Esophagus squamous epithelium (tissue), 5 donors: ENCODE measurements around the gene KMT2A. TPM values are rescaled to one million over a fixed set of nuclear protein-coding genes. Genes with fewer than 3 reads are reported as not detected.
A peak's percentile ranks its signal among the peaks of the same experiment; 100 is the strongest.
"Not testable (repeated sequence)": the region's sequence is repeated elsewhere in the genome, so short reads cannot be mapped to it uniquely, and the experiment has no call there.

ENCODE experiments used
- DNase-seq: peaks from one replicate; lab custom pipeline; 2025; lab: John Stamatoyannopoulos, UW
- H3K27ac ChIP-seq, 4 donors: fragments of 200-600 bp; sonication (generic); one replicate each; pipeline ENCODE4 v1.5.1; 2016 to 2019; ENCODE audit warnings: mild to moderate bottlenecking in 1 of 4
- H3K27me3 ChIP-seq, 4 donors: fragments of 200-600 bp; sonication (generic); 1 replicate in 3 of 4; 2 replicates in 1 of 4; pipeline versions ENCODE4 v1.5.1 to v1.6.0; 2017 to 2021; ENCODE audit warnings: antibody characterized with exemption in 1 of 4
- H3K36me3 ChIP-seq, 3 donors: fragments of 200-600 bp; sonication (generic); one replicate each; pipeline ENCODE4 v1.5.1; 2016 to 2019
- H3K4me1 ChIP-seq, 3 donors: fragments of 200-600 bp; sonication (generic); one replicate each; pipeline ENCODE4 v1.5.1; 2017 to 2019
- H3K4me3 ChIP-seq, 4 donors: fragments of 200-600 bp; sonication (generic); 1 replicate in 3 of 4; 2 replicates in 1 of 4; pipeline ENCODE4 v1.5.1; 2016 to 2019; ENCODE audit warnings: mild to moderate bottlenecking in 2 of 4, moderate library complexity in 1 of 4
- H3K9me3 ChIP-seq, 3 donors: fragments of 200-600 bp; sonication (generic); one replicate each; pipeline ENCODE4 v1.5.1; 2016 to 2019
- CTCF ChIP-seq, 6 experiments: fragments of 450-650 bp in 4 of 6; fragments of 200-600 bp in 2 of 6; sonication (generic) in 2 of 6; IDR thresholded peaks; one replicate each; pipeline ENCODE4 v1.5.1; 2016 to 2019; ENCODE audit warnings: antibody characterized with exemption in 6 of 6, mild to moderate bottlenecking in 4 of 6, moderate library complexity in 4 of 6
- POLR2A ChIP-seq, 4 donors: fragments of 450-650 bp; IDR thresholded peaks; one replicate each; pipeline ENCODE4 v1.6.1; 2017; ENCODE audit warnings: antibody characterized with exemption in 4 of 4, mild to moderate bottlenecking in 4 of 4, moderate library complexity in 3 of 4
- WGBS, 2 donors: methylation state at CpG; one replicate each; pipeline ENCODE4 v1.1.5; 2018; 5-methylcytosine and 5-hydroxymethylcytosine counted together
- intact Hi-C: fragments of 100-400 bp; cut with DNase I; formaldehyde crosslinking; loops from one replicate; pipeline ENCODE4 v1.15.0; 2022
- total RNA-seq, 4 donors: library from RNA; depleted of rRNA; stranded (reverse); fragments of >200 nt; gene quantifications; one replicate each; pipeline ENCODE4 v1.1.0, GENCODE V29; 2016
- donor health status: DM: yes; HTN: yes; CAD: no.

The KMT2A gene
- total RNA-seq, 4 donors from 2014 or later: 22.0 to 54.0 (median 29.0) TPM

- 1% methylated on average over 47 to 50 of the region's 51 CpGs for WGBS, 2 donors
- Histone ChIP-seq H3K4me1 (peaks cover 17 to 45% (median 26%) of the 10 kb centered on the region in 3 donors), H3K9me3 (no peaks in the 10 kb centered on the region), H3K4me3 (peak within 1 kb of the TSS; percentile 86 to 97 (median 90)), H3K36me3 (peaks cover 0 to 36% (median under 1%) of the 10 kb centered on the region in 3 donors), H3K27ac (peak within 1 kb of the TSS; percentile 82 to 91 (median 90)), H3K27me3 (no peaks in the 10 kb centered on the region)
- DNase-seq: peak; percentile 29
- TF ChIP-seq CTCF (IDR thresholded peaks at IDR 0.05): peak in 3 of 6 experiments; percentile 2 to 17 (median 2)
- peak in 1 of 4 donors; percentile 50 for TF ChIP-seq POLR2A (IDR thresholded peaks at IDR 0.05)
- intact Hi-C loops: no loop called here
Measured at GRCh38 chr11:118401151-118401879, 35.0 kb upstream of the KMT2A start, which contains the start of gene ATP5MG. Gene ATP5MG (plus strand): TSS chr11:118401606. CDS start chr11:118401666, 60 bp downstream.

GRCh38 chr11:118401880-118402590, 34.3 kb upstream of the KMT2A start:
- whole genome bisulfite sequencing, 2 donors: 1% methylated on average over 22 of the region's 22 CpGs
- intact Hi-C loops: no loop called here

GRCh38 chr11:118402594-118402993, 33.7 kb upstream of the KMT2A start:
- DNase-seq, H3K27me3 ChIP-seq, intact Hi-C loops, H3K9me3 ChIP-seq: not testable (repeated sequence)
- peak overlapping the region in 3 of 4 donors; percentile 82 to 91 (median 90) for H3K27ac ChIP-seq
- 65 to 75% methylated on average over 4 to 7 of the region's 7 CpGs for WGBS, 2 donors
- peaks cover 17 to 45% (median 26%) of the 10 kb centered on the region in 3 donors for H3K4me1 ChIP-seq
- H3K36me3 ChIP-seq: peaks cover 0 to 36% (median 12%) of the 10 kb centered on the region in 3 donors
- peak overlapping the region; percentile 86 to 97 (median 90) for H3K4me3 ChIP-seq

More at GRCh38 chr11:118401880-118402590, 34.3 kb upstream of the KMT2A start:
- Histone ChIP-seq H3K4me1 (peaks cover 17 to 45% (median 26%) of the 10 kb centered on the region in 3 donors), H3K36me3 (peaks cover 0 to 36% (median 6%) of the 10 kb centered on the region in 3 donors), H3K4me3 (peak overlapping the region; percentile 86 to 97 (median 90)), H3K27ac (peak overlapping the region; percentile 82 to 91 (median 90)), H3K9me3 (no peaks in the 10 kb centered on the region), H3K27me3 (no peaks in the 10 kb centered on the region)
- no peak for TF ChIP-seq CTCF (IDR thresholded peaks at IDR 0.05)
- TF ChIP-seq POLR2A (IDR thresholded peaks at IDR 0.05): no peak
- no peak for DNase-seq

- Histone ChIP-seq H3K4me1 (peaks cover 12 to 32% (median 23%) of the 10 kb centered on the region in 3 donors), H3K27me3 (no peaks in the 10 kb centered on the region), H3K9me3 (no peaks in the 10 kb centered on the region), H3K36me3 (peaks cover 0 to 59% (median 33%) of the 10 kb centered on the region in 3 donors), H3K27ac (no peak overlapping the region), H3K4me3 (no peak overlapping the region)
- 56 to 84% methylated on average over 7 of the region's 7 CpGs for WGBS, 2 donors
- intact Hi-C loops: no loop called here
- no peak for DNase-seq
- TF ChIP-seq CTCF (IDR thresholded peaks at IDR 0.05): no peak
- no peak for TF ChIP-seq POLR2A (IDR thresholded peaks at IDR 0.05)
Measured at GRCh38 chr11:118406599-118407166, 29.6 kb upstream of the KMT2A start.

- H3K27me3 ChIP-seq: no peaks in the 10 kb centered on the region
- no peak for DNase-seq
- peaks cover 0 to 2% (median 0%) of the 10 kb centered on the region in 3 donors for H3K4me1 ChIP-seq
- TF ChIP-seq CTCF (IDR thresholded peaks at IDR 0.05) (no peak), POLR2A (IDR thresholded peaks at IDR 0.05) (no peak)
- 74 to 82% methylated on average over 7 of the region's 7 CpGs for WGBS, 2 donors
- no peak overlapping the region for H3K4me3 ChIP-seq
- peaks cover 0 to 77% (median 33%) of the 10 kb centered on the region in 3 donors for H3K36me3 ChIP-seq
- intact Hi-C loops: no loop called here
- no peak overlapping the region for H3K27ac ChIP-seq
- no peaks in the 10 kb centered on the region for H3K9me3 ChIP-seq
Measured at GRCh38 chr11:118410055-118410745, 26.1 kb upstream of the KMT2A start.
